Sciatic nerve (tissue), 2 donors: Measurements from ENCODE around the gene CFHR5. TPM values are rescaled to one million over a fixed set of nuclear protein-coding genes. Genes with fewer than 3 reads are reported as not detected.
"Not testable (repeated sequence)": the region's sequence is repeated elsewhere in the genome, so short reads cannot be mapped to it uniquely, and the experiment has no call there.

Experiments used
- ATAC-seq: fragments of 200-7000 bp; cut with Tn5 transposase; one replicate; pipeline ENCODE4 v1.9.1; 2020; ENCODE audit warnings: mild to moderate bottlenecking, moderate library complexity
- DNase-seq: peaks from one replicate; pipeline ENCODE4 v3.0.0-alpha.2; 2020; ENCODE audit warnings: low spot score
- intact Hi-C: fragments of 100-400 bp; cut with DNase I; formaldehyde crosslinking; loops from one replicate; pipeline ENCODE4 v1.14.2; 2022
- total RNA-seq: library from RNA; stranded (reverse); fragmentation: NEBNext Ultra II Directional; extraction: Animal tissue kit (Norgen Biotek cat#: 25700); gene quantifications from one replicate; pipeline ENCODE4 v1.2.1, GENCODE V29; 2021
- donor health status: DM: no; HTN: no; CAD: no.
- donor health status: DM: no; HTN: no; CAD: no.

Gene CFHR5
- total RNA-seq: not detected

DNA sequence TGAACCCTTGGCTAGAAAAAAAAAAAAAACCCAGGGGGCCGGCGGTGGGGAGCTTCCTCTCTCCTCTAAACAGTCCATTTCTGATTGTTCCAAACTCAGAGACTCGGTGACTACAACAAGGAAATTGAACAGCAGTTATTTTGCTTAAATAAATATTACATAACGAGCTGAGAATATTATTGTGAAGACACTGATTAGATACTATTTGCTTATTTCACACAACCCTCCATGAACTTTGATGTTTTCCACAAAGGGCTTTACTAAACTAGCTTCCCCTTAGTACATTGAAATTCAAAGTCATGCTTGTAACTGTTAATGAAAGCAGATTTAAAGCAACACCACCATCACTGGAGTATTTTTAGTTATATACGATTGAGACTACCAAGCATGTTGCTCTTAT lies at the start of gene CFHR5:
TSS of gene CFHR5 (plus strand) at position 279 of the 400 bp plus-strand sequence. CDS start at position 388, 109 bp downstream.
- ATAC-seq (no peak), DNase-seq (no peak)
- intact Hi-C loops: no loop called here

DNA sequence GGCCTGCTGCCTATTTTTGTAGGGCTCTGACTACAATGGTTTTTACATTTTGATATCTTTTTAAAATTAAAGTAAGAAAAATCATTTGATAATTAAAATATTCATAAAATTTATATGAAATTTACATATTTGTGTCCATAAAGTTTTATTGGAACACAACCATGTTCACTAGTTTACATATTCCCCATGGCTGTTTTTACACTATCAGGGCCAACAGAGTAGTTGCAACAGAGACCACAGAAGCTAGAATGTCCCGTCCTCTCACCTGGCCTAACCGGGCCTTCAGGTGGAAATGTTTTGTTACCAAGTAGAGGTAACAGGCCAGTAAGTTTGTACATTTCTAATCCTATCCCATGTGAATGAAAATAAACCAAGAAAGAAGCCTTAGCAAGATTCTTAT lies 44.5 kb upstream of the CFHR5 start:
- ATAC-seq, intact Hi-C loops, DNase-seq: not testable (repeated sequence)

DNA sequence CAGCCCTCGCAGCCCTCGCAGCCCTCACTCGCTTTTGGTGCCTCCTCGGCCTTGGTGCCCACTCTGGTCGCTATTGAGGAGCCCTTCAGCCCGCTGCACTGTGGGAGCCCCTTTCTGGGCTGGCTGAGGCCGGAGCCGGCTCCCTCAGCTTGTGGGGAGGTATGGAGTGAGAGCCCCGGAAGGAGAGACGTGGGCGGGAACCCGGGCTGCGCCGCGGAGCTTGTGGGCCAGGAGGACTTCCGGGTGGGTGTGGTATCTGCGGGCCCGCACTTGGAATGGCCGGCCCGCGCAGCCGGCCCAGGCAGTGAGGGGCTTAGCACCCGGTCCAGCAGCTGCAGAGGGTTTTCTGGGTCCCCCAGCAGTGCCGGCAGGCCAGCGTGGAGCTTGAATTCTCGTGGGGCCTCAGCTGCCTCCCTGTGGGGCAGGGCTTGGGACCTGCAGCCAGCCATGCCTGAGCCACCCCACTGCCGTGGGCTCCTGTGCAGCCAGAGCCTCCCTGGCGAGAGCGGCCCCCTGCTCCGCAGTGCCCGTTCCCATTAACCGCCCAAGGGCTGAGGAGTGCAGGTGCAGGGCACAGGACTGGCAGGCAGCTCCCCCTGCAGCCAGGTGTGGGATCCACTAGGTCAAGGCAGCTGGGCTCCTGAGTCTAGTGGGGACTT lies 43.7 kb upstream of the CFHR5 start:
- intact Hi-C loops: no loop called here
- DNase-seq (no peak), ATAC-seq (no peak)

DNA sequence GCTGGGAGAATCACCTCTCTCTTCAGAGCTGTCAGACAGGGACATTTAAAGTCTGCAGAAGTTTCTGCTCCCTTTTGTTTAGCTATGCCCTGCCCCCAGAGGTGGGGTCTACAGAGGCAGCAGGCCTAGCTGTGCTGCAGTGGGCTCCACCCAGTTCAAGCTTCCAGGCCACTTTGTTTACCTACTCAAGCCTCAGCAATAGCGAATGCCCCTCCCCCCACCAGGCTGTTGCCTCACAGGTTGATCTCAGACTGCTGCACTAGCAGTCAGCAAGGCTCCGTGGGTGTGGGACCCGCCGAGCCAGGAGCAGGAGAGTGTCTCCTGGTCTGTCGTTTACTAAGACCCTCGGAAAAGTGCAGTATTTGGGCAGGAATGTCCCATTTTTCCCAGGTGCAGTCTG lies 35.9 kb upstream of the CFHR5 start:
- DNase-seq, ATAC-seq, intact Hi-C loops: not testable (repeated sequence)

DNA sequence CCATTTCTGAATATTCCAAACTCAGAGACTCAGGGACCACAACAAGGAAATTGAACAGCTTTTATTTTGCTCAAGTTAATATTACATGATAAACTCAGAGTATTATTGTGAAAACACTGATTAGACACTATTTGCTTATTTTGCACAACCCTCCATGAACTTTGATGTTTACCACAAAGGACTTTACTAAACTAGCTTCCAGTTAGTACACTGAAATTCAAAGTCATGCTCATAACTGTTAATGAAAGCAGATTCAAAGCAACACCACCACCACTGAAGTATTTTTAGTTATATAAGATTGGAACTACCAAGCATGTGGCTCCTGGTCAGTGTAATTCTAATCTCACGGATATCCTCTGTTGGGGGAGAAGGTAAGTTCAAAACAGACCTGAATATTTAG lies 33.8 kb upstream of the CFHR5 start, which contains the start of gene CFHR2:
TSS of gene CFHR2 (plus strand) at position 171 of the 400 bp plus-strand sequence. CDS start at position 314, 143 bp downstream.
- DNase-seq, ATAC-seq, intact Hi-C loops: not testable (repeated sequence)

DNA sequence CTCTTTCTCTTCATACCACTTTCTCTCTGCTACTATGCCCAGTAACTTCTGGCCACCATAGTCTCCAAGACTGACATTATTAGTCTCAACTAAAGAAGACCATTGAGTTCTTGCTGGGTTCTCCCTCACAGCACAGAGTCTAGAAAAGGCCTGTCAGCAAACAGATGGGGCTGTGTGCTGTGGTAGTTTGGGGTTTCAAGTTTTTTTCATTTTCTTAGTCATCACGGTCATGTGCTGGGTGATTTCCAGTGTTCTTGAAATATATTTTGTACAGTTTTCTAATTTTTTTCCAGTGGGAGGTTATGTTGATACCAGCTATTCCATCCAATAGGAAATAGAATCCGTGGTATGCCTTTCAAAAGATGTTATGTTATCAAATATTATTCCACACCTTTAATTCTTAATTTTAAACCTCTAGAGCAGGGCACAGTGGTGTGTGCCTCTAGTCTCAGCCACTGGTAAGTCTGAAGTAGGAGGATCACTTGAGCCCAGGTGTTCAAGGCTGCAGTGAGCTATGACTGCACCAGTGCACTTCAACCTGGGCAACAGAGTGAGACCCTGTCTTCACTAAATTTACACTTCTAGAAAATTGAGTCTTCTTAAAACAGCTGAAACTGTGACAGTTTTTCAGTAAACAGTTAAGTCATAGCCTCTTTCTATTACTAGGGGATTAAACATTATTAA lies 25.5 kb upstream of the CFHR5 start:
- intact Hi-C loops: no loop called here
- ATAC-seq (no peak), DNase-seq (no peak)

DNA sequence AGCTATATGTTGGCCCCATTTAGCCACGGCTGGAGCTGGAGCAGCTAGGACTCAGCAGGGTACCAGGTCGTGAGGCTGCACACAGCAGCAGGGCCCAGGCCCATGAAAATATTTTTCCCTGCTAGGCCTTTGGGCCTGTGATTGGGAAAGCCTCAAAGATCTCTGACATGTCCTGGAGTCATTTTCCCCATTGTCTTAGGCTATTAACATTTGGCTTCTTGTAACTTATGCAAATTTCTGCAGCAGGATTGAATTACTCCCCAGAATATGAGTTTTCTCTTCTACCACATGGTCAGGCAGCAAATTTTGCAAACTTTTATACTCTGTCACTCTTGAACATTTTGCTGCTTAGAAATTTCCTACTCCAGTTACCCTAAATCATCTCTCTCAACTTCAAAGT lies 22.6 kb upstream of the CFHR5 start:
- intact Hi-C loops: no loop called here

DNA sequence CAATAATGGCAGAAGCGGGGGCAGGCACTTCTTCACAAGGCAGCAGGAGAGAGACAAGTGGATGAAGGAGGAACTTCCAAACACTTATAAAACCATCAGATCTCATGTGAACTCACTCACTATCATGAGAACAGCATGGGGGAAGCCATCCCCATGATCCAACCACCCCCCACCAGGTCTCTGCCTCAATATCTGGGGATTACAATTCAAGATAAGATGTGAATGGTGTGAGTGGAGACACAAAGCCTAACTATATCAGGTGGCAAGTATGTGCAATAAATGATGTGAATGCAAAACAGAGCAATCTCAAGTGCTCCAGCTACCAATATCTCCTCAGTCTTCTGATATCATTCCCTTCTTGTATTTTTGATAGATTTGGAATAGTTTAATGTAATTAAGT lies 21.4 kb upstream of the CFHR5 start:
- no peak for DNase-seq
- no peak for ATAC-seq
- intact Hi-C loops: no loop called here

More for the DNA sequence above, 22.6 kb upstream of the CFHR5 start:
- ATAC-seq (no peak), DNase-seq (no peak)

DNA sequence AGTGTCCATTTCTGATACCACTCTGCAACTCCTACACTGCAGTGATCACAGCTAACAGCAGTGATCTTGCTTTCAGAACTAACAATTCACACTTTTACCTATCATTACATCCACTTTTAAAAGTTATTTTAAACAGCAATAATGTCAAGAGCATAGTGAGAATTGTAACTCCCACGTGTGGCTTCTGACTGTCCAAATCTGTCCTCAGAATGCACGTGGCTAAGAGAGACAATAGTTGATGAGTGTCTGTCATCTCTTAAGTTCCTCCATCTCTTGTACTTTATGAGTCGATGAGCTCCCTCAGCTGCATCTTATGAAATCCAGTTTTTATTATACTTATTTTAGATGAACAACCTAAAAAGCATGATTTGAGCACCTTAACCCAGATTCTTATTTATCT lies 16.5 kb upstream of the CFHR5 start:
- intact Hi-C loops: no loop called here
- DNase-seq: no peak
- ATAC-seq: no peak

DNA sequence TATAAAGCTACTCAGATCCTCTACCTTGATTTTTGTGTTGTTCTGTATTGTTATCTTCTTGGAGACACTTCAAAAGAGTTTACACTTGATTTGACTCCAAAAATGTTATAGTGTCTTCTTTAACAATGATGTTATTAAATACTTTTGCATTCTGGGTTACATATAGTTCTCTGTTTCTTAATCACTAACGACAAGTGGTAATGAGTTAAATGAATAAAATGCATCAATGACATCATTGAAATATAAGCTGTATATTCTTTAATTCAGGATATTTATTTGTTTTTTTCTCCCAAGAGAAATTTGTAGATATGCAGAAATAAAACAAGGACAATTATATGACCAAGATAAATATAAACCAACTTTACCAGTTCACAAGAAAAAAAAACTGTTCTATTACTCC lies 7.2 kb upstream of the CFHR5 start:
- DNase-seq (no peak), ATAC-seq (no peak)
- intact Hi-C loops: no loop called here

DNA sequence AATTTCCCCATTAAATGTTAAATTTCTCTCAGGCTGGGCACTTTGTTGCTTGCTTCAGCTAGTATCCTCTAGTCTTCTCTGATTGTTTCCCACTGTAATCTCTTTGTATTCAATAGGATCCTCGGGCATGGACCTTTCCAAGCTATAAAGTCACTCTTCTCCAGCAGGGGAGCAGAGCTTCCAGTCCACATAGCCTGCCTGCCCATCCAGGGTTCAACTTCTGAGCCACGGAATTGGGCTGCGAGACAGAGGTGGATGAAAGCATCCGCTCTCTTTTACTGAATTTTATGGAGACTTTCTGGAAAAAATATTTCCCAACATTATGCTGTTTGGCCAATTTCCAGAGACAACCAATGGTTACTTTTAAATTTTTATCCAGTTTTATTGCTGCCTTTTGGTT lies 1.1 kb upstream of the CFHR5 start:
- DNase-seq (no peak), ATAC-seq (no peak)
- intact Hi-C loops: no loop called here

DNA sequence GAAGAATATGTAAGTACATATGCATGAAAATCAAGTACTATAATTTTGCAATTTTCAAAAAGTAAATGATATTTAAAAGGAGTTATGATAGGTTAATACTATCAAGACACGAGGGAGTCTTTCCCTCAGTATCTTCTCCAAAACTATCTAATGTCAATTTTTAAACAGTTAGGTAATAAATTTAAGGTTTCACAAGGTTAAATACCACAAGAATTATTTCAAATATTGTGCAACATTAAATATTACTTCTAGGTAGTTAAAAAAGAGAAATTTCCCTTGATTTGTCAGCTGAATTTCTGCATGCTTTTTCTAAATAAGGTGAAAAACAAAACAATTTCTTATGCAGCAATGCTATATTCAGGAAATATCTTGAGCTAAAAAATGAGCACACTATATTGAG lies 3.5 kb downstream of the CFHR5 start:
- intact Hi-C loops: no loop called here
- ATAC-seq (no peak), DNase-seq (no peak)

DNA sequence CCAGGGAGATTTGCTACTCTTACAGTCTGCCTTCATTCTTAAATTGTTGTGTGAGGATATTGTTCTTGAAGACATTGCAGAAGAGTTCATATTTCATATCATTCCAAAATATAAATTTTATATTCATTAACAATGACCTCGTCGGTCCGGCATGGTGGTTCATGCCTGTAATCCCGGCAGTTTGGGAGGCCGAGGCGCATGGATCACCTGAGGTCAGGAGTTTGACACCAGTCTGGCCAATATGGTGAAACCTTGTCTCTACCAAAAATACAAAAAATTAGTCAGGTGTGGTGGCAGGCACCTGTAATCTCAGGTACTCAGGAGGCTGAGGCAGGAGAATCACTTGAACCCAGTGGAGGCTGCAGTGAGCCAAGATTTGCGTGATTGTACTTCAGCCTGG lies 4.9 kb downstream of the CFHR5 start:
- DNase-seq, ATAC-seq, intact Hi-C loops: not testable (repeated sequence)

DNA sequence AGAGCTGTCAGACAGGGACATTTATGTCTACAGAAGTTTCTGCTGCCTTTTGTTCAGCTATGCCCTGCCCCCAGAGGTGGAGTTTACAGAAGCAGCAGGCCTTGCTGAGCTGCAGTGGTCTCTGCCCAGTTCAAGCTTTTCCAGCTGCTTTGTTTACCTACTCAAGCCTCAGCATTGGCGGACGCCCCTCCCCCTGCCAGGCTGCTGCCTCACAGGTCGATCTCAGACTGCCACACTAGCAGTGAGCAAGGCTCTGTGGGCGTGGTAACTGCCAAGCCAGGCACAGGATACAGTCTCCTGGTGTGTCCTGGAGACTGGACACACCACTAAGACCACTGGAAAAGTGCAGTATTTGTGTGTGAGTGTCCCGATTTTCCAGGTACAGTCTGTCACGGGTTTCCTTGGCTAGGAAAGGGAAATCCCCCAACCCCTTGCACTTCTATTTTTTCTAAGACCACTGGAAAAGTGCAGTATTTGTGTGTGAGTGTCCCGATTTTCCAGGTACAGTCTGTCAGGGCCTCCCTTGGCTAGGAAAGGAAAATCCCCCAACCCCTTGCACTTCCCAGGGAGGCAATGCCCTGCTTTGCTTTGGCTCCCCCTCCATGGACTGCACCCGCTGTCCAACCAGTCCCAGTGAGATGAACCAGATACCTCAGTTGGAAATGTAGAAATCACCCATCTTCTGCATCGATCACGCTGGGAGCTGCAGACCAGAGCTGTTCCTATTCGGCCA lies 14.7 kb downstream of the CFHR5 start:
- intact Hi-C loops, DNase-seq, ATAC-seq: not testable (repeated sequence)

DNA sequence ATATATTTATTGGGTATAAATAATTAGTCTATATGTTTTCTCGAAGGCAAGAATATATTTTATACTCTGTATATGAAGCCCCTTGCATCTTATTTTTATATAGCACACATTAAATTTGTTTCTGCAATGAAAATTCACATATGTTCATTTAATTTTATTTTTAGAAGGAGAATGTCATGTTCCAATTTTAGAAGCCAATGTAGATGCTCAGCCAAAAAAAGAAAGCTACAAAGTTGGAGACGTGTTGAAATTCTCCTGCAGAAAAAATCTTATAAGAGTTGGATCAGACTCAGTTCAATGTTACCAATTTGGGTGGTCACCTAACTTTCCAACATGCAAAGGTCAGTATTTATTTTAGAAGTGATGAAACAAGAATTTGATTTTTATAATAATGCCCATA lies 16.6 kb downstream of the CFHR5 start:
- intact Hi-C loops: loop anchor here (1.0 kb wide), 1 partner anchor 11 kb away; no protein-coding TSS in a partner anchor
- no peak for DNase-seq
- ATAC-seq: no peak

DNA sequence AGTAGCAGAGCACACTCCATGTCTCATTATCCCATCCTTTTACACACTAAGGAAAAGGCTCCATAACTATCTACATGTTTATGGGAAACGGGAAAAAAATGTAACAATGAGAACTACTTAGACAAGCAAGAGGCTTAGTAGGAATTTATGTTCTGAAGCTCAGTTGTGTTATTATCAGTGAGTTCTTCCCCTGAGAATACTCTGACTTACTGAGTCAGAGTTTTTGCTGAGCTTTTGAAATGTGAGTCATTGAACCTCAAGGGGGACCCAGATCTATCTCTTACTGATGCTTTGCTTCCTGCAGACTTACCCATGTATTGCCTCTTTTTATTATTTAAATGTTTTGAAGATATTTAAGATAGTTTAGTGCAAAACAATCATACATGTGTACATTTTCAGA lies 20.1 kb downstream of the CFHR5 start:
- intact Hi-C loops: no loop called here
- DNase-seq (no peak), ATAC-seq (no peak)

DNA sequence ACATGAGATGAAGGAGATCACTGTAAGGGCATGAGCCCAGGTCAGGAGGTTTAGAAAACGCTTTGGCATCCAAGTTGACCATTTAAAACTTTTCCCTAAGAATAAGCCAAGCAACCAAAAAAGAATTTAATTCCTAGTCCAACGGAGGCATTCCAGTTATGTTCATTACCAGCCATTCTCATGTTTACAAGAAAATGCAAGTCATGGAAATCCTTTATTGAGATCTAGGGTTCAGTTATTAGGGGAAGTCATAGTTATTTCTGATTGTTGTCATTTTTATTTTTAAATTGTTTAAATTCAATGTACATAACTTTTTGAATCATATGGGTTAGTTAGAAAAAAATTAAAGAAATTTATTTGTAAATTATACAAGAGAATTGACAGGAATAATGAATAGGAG lies 24.5 kb downstream of the CFHR5 start:
- intact Hi-C loops: no loop called here
- no peak for DNase-seq
- no peak for ATAC-seq

DNA sequence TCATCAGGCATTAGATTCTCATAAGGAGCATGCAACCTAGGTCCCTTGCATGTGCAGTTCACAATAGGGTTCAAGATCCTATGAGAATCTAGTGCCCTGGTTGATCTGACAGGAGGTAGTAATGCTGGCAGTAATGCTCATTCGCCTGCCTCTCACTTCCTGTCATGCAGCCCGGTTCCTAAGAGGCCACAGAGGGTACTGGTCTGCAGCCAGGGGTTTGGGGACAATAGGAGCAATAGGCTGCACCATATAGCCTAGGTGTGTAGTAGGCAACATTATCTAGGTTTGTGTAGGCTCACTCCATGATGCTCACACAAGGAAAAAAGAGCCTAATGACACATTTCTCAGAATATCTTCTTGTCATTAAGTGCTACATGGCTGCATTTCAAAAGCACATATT lies 25.8 kb downstream of the CFHR5 start:
- intact Hi-C loops: no loop called here
- DNase-seq (no peak), ATAC-seq (no peak)

DNA sequence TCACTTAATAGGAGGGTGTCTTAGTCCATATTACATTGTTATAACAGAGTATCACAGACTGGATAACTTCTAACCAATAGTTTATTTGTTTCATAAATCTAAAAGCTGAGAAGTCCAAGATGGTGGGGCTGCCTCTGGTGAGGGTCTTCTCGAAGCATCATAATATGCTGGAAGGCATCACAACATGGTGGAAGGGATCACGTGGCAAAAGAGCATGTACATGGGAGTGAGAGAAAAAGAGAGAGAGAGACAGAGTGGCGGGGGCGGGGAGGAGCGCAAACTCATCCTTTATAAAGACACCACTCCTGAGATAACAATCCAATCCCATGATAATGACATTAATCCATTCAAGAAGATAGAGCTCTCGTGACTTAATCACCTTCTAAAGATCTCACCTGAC lies 31.5 kb downstream of the CFHR5 start:
- no peak for ATAC-seq
- no peak for DNase-seq
- intact Hi-C loops: no loop called here

DNA sequence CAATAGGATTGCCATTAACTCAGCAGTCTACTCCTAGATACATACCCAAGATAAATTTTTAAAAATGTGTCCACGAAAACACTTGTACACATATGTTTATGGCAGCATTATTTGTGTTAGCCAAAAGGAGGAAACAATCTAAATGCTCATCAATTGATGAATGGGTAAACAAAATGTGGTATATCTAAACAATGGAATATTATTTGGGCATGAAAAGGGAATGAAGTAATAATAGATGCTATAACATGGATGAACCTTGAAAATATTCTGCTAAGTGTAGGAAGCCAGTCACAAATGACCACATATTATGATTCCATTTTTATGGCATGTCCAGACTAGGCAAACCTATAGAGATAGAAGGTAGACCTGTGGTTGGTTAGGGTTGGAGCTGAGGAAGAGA lies 34.3 kb downstream of the CFHR5 start:
- DNase-seq: no peak
- no peak for ATAC-seq
- intact Hi-C loops: no loop called here
